ENCODE results near the gene RAET1G. TPM values are rescaled to one million over a fixed set of nuclear protein-coding genes. Genes with fewer than 3 reads are reported as not detected.
"Not testable (repeated sequence)": the region's sequence is repeated elsewhere in the genome, so short reads cannot be mapped to it uniquely, and the experiment has no call there.

RAET1G gene
- total and polyA plus RNA-seq, 12 donors: 0.22 to 40.7 (median 11.6) TPM

DNA sequence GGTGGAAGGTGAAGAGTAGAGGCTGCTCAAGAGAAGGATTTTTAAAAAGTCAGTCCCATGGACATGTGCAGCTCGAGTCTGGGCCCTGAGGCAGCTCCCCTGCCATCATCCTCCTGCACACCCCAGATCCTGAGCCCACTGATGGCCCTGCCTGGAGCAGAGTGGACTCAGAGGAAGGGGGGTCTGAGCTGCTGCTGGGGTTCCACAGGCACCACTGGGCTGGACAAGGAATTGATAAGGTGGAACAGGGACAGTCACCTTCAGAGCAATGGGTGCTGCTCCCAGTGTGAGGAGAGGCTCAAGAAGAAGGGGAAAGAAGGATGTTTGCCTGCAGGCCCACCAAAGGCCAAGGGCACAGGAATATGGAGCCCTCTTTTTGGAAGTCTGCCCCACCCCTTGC lies 25.1 kb upstream of the RAET1G start:
- DNase-seq: no peak
- no peaks in the 10 kb centered on the region for H3K4me1 ChIP-seq (replicated peaks in 1 of 2)
- H3K27me3 ChIP-seq: peaks cover 27% of the 10 kb centered on the region
- H3K9me3 ChIP-seq (replicated peaks in 1 of 3): no peaks in the 10 kb centered on the region
- H3K27ac ChIP-seq: no peak overlapping the region
- no peaks in the 10 kb centered on the region for H3K36me3 ChIP-seq (replicated peaks in 1 of 2)
- intact Hi-C loops (cut with DNase I): no loop called here
- no peak overlapping the region for H3K4me3 ChIP-seq
- WGBS, 4 donors: 70 to 100% (median 89%) methylated on average over 1 of the region's 1 CpG
- no peak for TF ChIP-seq POLR2A (IDR thresholded peaks at IDR 0.05)
- TF ChIP-seq, protein P1, sequence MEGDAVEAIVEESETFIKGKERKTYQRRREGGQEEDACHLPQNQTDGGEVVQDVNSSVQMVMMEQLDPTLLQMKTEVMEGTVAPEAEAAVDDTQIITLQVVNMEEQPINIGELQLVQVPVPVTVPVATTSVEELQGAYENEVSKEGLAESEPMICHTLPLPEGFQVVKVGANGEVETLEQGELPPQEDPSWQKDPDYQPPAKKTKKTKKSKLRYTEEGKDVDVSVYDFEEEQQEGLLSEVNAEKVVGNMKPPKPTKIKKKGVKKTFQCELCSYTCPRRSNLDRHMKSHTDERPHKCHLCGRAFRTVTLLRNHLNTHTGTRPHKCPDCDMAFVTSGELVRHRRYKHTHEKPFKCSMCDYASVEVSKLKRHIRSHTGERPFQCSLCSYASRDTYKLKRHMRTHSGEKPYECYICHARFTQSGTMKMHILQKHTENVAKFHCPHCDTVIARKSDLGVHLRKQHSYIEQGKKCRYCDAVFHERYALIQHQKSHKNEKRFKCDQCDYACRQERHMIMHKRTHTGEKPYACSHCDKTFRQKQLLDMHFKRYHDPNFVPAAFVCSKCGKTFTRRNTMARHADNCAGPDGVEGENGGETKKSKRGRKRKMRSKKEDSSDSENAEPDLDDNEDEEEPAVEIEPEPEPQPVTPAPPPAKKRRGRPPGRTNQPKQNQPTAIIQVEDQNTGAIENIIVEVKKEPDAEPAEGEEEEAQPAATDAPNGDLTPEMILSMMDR (IDR thresholded peaks at IDR 0.05): no peak

DNA sequence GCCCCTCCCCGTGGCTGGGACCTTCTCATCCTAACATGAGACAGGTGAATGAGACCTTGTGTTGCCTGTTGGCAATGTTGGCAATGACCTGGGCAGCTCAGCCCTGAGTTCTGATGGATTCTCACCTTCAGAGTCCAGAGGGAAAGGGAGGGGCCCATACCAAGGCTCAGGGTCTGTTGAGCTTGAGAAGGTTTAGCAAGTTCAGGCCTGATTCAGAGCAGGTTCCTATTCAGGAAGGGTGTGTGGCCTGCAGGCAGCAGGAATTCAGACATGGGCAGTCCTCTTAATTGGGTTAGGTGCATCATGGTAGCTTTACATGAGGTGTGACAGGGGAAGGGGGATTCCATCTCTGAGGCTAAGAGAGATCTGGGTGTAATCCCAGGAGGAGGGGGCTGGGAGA lies 24.6 kb upstream of the RAET1G start:
- H3K4me1 ChIP-seq (replicated peaks in 1 of 2); DNase-seq; H3K9me3 ChIP-seq (replicated peaks in 1 of 3); intact Hi-C loops (cut with DNase I); H3K36me3 ChIP-seq (replicated peaks in 1 of 2); H3K4me3 ChIP-seq; H3K27ac ChIP-seq: not testable (repeated sequence)
- H3K27me3 ChIP-seq: peaks cover 23% of the 10 kb centered on the region
- WGBS, 4 donors: no CpG with 5 or more reads among the region's 1 CpG

DNA sequence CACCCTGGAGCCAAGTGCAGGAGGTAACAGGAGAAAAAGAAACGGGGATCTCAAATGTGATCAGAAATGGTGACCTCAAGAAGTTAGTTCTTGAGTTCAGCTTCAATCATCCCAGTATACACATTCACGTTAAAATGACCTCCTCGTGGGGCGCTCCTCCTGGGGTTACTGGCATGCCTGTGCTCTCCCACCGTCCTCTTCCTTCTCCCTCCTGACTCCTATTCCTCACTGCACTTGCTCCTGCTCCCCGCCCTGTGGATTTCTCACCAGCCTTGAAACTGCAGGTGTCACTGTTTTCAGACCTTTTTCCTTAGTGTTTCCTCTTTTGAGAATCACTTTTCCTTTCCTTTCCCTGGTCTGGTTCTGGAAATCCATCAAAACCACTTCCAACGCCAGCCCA lies 23.7 kb upstream of the RAET1G start:
- H3K36me3 ChIP-seq (replicated peaks in 1 of 2); H3K4me3 ChIP-seq; DNase-seq; intact Hi-C loops (cut with DNase I); H3K4me1 ChIP-seq (replicated peaks in 1 of 2); H3K27ac ChIP-seq; H3K9me3 ChIP-seq (replicated peaks in 1 of 3): not testable (repeated sequence)
- H3K27me3 ChIP-seq: peaks cover 14% of the 10 kb centered on the region
- WGBS, 4 donors: 53 to 69% (median 64%) methylated on average over 7 of the region's 7 CpGs

DNA sequence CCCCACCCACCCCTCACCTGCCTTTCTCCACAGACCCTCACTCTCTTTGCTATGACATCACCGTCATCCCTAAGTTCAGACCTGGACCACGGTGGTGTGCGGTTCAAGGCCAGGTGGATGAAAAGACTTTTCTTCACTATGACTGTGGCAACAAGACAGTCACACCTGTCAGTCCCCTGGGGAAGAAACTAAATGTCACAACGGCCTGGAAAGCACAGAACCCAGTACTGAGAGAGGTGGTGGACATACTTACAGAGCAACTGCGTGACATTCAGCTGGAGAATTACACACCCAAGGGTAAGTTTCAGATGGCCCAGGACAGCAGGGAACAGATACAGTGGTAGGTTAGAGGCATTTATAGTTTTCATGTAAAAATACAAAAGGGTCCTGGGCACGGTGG lies 22.4 kb upstream of the RAET1G start:
- WGBS, 4 donors: 67 to 92% (median 71%) methylated on average over 3 to 5 of the region's 6 CpGs
- peaks cover 17% of the 10 kb centered on the region for H3K27me3 ChIP-seq

DNA sequence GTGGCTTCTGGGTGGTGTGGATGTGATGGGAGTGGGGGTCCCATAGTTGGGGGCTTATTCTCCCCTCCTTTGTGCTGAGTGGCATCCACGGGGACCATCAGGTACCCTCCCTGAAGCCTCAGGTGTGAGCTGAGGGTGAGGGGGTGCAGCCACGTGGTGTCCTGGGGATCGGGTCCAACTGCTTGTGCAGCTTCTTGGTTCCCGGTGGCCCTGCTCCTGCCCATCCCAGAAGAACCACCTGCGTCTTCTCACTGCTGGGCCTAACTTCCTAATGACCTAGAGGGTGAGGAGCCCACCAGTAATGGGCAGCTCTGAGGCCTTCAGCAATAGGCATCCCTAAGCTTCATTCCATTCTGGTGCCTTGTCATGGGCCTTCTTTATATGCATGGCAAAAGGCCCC lies 20.4 kb upstream of the RAET1G start:
- 73 to 77% (median 76%) methylated on average over 3 to 5 of the region's 5 CpGs for WGBS, 4 donors
- H3K4me1 ChIP-seq (replicated peaks in 1 of 2): peaks cover 7 to 24% of the 10 kb centered on the region in 2 donors
- H3K9me3 ChIP-seq (replicated peaks in 1 of 3); intact Hi-C loops (cut with DNase I); H3K36me3 ChIP-seq (replicated peaks in 1 of 2); H3K27ac ChIP-seq; H3K4me3 ChIP-seq: not testable (repeated sequence)
- H3K27me3 ChIP-seq: peaks cover 34% of the 10 kb centered on the region
- DNase-seq: peak in 1 of 7 donors; percentile 40

More for the DNA sequence above, 22.4 kb upstream of the RAET1G start:
- H3K9me3 ChIP-seq (replicated peaks in 1 of 3); H3K36me3 ChIP-seq (replicated peaks in 1 of 2); H3K27ac ChIP-seq; intact Hi-C loops (cut with DNase I); H3K4me3 ChIP-seq; DNase-seq: not testable (repeated sequence)
- peaks cover 7 to 15% of the 10 kb centered on the region in 2 donors for H3K4me1 ChIP-seq (replicated peaks in 1 of 2)

DNA sequence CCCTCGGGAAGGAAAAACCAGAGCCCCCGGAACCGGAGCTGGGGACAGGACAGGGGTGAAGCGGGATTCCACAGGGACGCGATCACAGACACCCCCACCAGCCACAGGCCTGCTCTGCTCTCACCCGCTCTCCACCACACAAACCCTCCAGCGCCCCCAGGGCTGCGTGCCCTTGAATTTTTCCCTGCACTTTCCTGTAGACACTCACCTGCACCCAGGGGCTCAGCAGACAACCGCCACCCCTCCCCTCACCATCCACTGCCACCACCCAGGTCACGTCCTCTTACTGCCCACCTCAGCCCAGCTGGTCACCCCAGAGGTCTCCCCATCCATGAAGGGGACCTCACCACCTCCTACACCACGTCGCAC lies 19.5 kb upstream of the RAET1G start:
- 23 to 32% (median 27%) methylated on average over 10 to 13 of the region's 13 CpGs for WGBS, 4 donors
- DNase-seq: peak in 1 of 7 donors; percentile 48
- H3K4me3 ChIP-seq: peak overlapping the region in 2 of 4 donors; percentile 16 to 58
- TF ChIP-seq, protein P1 (IDR thresholded peaks at IDR 0.05): no peak
- no peak for TF ChIP-seq POLR2A (IDR thresholded peaks at IDR 0.05)
- no peaks in the 10 kb centered on the region for H3K9me3 ChIP-seq (replicated peaks in 1 of 3)
- intact Hi-C loops (cut with DNase I): no loop called here
- H3K27me3 ChIP-seq: peaks cover 35% of the 10 kb centered on the region
- H3K4me1 ChIP-seq (replicated peaks in 1 of 2): peaks cover 7 to 27% of the 10 kb centered on the region in 2 donors
- H3K27ac ChIP-seq: no peak overlapping the region
- no peaks in the 10 kb centered on the region for H3K36me3 ChIP-seq (replicated peaks in 1 of 2)
